ENCODE results near the gene GOLGA8A. TPM values are rescaled to one million over a fixed set of nuclear protein-coding genes. Genes with fewer than 3 reads are reported as not detected.

Gene GOLGA8A, protein sequence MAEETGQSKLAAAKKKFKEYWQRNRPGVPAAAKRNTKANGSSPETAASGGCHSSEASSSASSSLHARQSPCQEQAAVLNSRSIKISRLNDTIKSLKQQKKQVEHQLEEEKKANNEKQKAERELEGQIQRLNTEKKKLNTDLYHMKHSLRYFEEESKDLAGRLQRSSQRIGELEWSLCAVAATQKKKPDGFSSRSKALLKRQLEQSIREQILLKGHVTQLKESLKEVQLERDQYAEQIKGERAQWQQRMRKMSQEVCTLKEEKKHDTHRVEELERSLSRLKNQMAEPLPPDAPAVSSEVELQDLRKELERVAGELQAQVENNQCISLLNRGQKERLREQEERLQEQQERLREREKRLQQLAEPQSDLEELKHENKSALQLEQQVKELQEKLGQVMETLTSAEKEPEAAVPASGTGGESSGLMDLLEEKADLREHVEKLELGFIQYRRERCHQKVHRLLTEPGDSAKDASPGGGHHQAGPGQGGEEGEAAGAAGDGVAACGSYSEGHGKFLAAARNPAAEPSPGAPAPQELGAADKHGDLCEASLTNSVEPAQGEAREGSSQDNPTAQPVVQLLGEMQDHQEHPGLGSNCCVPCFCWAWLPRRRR
- 100 to 1,000 TPM in 1 of 3 donors, 10 to 100 TPM in 2; 74.4 to 111 (median 98.8) TPM for total RNA-seq

DNA sequence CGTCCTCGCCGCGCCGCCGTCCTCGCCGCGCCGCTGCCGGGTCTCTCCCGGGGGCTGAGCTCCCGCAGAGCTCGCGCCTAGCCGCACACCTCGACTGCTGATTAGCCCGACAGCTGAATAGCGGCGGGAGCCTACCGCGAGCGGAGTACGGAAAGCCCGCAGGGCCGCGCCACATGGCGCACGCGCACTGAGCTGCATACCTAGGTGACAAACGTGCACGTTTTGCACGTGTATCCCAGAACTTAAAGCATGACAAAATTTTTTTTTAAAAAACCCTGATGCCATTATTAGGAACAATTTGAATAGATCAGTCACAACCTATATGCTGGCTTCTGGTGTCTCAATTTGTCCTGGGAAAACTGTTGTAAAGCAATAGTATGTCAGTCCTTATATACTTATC lies at the start of gene GOLGA8A:
TSS of gene GOLGA8A (minus strand) at position 122 of the 400 bp plus-strand sequence. CDS start 48,117 bp downstream, outside the sequence.
- ATAC-seq, result peak; percentile 68 to 76
- Mint-ChIP-seq H3K9me3 (no peaks in the 10 kb centered on the region), H3K4me1 (ENCODE audit: low read depth) (peaks cover 17% of the 10 kb centered on the region), H3K36me3 (ENCODE audit: insufficient read depth) (peaks cover 13% of the 10 kb centered on the region), H3K4me3 (peak within 1 kb of the TSS; percentile 89), H3K27me3 (ENCODE audit: low read depth) (peaks cover 3% of the 10 kb centered on the region)
- DNase-seq, result peak; percentile 86

DNA sequence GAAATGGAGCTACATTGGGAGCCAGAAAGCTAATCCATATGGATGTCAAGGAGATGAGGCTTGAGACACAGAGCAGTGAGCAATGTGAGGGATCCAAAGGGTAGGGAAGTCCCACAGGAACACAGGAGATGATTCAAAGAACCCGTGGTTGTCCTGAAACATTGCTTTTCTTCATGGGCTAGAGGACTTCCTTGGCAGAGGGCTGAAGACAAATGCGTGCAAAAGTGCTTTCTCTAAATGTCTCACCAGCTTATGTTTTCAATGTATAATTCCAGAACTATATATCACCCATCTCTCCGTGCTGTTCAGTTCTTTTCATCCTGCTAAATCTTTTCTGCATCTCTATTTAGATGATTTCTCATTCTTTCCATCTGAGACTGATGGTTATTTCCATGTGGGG lies 46.0 kb upstream of the GOLGA8A start:
- peaks cover 68% of the 10 kb centered on the region for H3K27me3 Mint-ChIP-seq (ENCODE audit: low read depth)

DNA sequence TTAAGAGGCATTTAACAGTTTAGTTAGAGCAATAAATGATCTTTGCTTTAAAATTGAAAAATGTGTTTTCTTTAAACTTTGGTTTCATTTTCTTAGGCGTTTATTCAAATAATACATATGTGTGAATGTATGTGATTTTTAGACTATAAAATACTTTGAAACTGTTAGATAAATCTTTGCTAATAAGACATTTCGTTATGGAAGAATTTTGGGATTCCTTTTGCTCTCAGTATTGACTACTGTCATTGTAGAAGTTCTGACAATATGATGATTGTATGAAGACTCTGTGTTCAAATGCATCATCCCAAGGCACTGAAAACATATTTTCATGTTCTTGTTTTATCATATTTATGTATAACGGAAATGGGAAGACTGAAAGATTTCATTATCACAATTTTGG lies 43.8 kb upstream of the GOLGA8A start:
- Mint-ChIP-seq H3K4me3 (no peak overlapping the region), H3K36me3 (ENCODE audit: insufficient read depth) (no peaks in the 10 kb centered on the region), H3K4me1 (ENCODE audit: low read depth) (no peaks in the 10 kb centered on the region), H3K9me3 (no peaks in the 10 kb centered on the region), H3K27me3 (ENCODE audit: low read depth) (peaks cover 69% of the 10 kb centered on the region)
- no peak for DNase-seq
- ATAC-seq, result no peak

More for the DNA sequence above, 46.0 kb upstream of the GOLGA8A start:
- no peak for DNase-seq
- Mint-ChIP-seq H3K9me3 (no peaks in the 10 kb centered on the region), H3K4me3 (no peak overlapping the region), H3K4me1 (ENCODE audit: low read depth) (no peaks in the 10 kb centered on the region), H3K36me3 (ENCODE audit: insufficient read depth) (no peaks in the 10 kb centered on the region)
- no peak for ATAC-seq

DNA sequence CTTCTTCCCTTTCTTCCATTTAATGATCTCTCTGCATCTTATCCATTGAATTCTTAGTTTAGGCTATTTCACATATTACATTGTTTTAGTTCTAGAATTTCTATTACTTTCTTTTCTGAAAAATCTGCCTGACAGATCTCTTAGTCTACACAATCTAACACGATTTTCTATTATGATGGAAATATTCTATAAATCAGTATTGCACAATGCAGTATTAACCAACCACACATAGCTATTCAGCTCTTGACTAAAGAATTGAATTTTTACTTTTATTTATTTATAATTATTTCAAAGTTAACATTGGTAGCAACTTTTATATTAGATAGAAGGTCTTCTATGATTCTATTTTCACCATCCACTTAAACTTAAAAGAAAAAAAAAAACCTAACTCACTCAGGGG lies 36.2 kb upstream of the GOLGA8A start:
- ATAC-seq (no peak), DNase-seq (no peak)
- no peaks in the 10 kb centered on the region for H3K36me3 Mint-ChIP-seq (ENCODE audit: insufficient read depth)
- peaks cover 5% of the 10 kb centered on the region for H3K4me1 Mint-ChIP-seq (ENCODE audit: low read depth)
- H3K4me3 Mint-ChIP-seq, result no peak overlapping the region
- peaks cover 34% of the 10 kb centered on the region for H3K27me3 Mint-ChIP-seq (ENCODE audit: low read depth)
- H3K9me3 Mint-ChIP-seq, result no peaks in the 10 kb centered on the region

- Mint-ChIP-seq H3K36me3 (ENCODE audit: insufficient read depth) (no peaks in the 10 kb centered on the region), H3K9me3 (no peaks in the 10 kb centered on the region), H3K4me3 (no peak overlapping the region), H3K27me3 (ENCODE audit: low read depth) (peaks cover 26% of the 10 kb centered on the region), H3K4me1 (ENCODE audit: low read depth) (peaks cover 5% of the 10 kb centered on the region)
- DNase-seq (no peak), ATAC-seq (no peak)
These were observed 35.3 kb upstream of the GOLGA8A start for GRCh38 chr15:34472947-34473346.

GRCh38 chr15:34470892-34471291 lies 33.3 kb upstream of the GOLGA8A start:
- ATAC-seq (no peak), DNase-seq (no peak)
- peaks cover 5% of the 10 kb centered on the region for H3K4me1 Mint-ChIP-seq (ENCODE audit: low read depth)
- H3K36me3 Mint-ChIP-seq (ENCODE audit: insufficient read depth), result no peaks in the 10 kb centered on the region
- H3K27me3 Mint-ChIP-seq (ENCODE audit: low read depth), result peaks cover 12% of the 10 kb centered on the region
- H3K4me3 Mint-ChIP-seq, result no peak overlapping the region
- H3K9me3 Mint-ChIP-seq, result no peaks in the 10 kb centered on the region

- DNase-seq (no peak), ATAC-seq (no peak)
- Mint-ChIP-seq H3K9me3 (no peaks in the 10 kb centered on the region), H3K36me3 (ENCODE audit: insufficient read depth) (no peaks in the 10 kb centered on the region), H3K4me1 (ENCODE audit: low read depth) (peaks cover 5% of the 10 kb centered on the region), H3K4me3 (no peak overlapping the region), H3K27me3 (ENCODE audit: low read depth) (peaks cover 6% of the 10 kb centered on the region)
These were observed 32.5 kb upstream of the GOLGA8A start for GRCh38 chr15:34470091-34470490.

DNA sequence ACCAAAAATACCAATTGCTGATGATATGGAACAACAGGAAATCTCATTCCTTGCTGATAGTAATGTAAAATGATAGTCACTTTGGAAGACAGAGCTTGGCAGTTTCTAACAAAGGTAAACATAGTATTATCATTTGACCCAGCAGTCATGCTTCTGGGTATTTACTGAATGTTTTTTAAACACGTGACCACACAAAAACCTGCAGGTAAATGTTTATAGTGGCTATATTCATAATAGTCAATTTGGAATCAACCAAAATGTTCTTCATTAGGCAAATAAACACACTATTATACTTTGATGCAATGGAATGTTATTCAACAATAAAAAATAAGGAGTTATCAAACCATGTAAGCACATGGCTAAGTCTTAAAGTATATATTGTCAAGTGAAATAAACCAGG lies 24.1 kb upstream of the GOLGA8A start:
- Mint-ChIP-seq H3K36me3 (ENCODE audit: insufficient read depth) (no peaks in the 10 kb centered on the region), H3K9me3 (no peaks in the 10 kb centered on the region), H3K4me3 (no peak overlapping the region), H3K4me1 (ENCODE audit: low read depth) (no peaks in the 10 kb centered on the region), H3K27me3 (ENCODE audit: low read depth) (peaks cover 19% of the 10 kb centered on the region)
- ATAC-seq, result no peak
- DNase-seq, result no peak

DNA sequence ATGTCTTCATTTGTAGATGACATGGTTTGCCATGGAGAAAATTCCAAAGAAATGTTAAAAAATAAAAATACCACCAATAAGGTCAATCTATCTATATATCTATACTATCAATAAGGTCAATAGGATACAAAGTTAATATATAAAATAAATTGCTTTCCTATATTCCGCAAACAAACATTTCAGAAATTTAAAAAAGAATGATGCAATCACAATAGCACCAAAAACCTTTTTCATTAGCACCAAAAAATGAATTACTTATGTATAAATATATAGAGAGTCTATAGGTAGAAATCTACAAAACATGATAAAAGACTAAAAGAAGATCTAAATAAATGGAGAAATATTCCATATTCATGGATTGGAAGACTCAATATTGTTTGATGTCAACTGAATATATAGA lies 22.8 kb upstream of the GOLGA8A start:
- no peaks in the 10 kb centered on the region for H3K9me3 Mint-ChIP-seq
- ATAC-seq, result no peak
- DNase-seq, result no peak
- H3K4me1 Mint-ChIP-seq (ENCODE audit: low read depth), result no peaks in the 10 kb centered on the region
- H3K36me3 Mint-ChIP-seq (ENCODE audit: insufficient read depth), result no peaks in the 10 kb centered on the region
- H3K27me3 Mint-ChIP-seq (ENCODE audit: low read depth), result peaks cover 19% of the 10 kb centered on the region
- H3K4me3 Mint-ChIP-seq, result no peak overlapping the region

DNA sequence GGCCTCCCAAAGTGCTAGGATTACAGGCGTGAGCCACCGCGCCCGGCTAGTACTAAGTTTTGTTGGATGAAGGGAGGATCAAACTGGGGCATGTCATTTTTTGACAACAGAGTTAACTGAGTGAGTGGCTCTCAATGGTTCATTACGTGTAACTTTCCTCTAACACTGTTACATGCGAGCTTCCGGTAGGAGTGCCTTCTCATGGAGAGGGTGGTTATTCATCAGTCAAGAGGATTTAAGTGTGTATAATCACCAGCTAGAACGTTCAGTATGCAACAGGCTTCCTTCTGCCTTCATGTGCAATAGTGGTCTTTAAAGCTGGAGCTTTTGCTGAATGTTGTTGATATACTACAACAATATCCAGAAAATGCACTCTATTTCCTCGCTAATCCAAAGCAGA lies 19.1 kb upstream of the GOLGA8A start:
- Mint-ChIP-seq H3K27me3 (ENCODE audit: low read depth) (peaks cover 21% of the 10 kb centered on the region), H3K9me3 (no peaks in the 10 kb centered on the region), H3K36me3 (ENCODE audit: insufficient read depth) (no peaks in the 10 kb centered on the region)

GRCh38 chr15:34442891-34443290 lies 5.3 kb upstream of the GOLGA8A start:
- no peaks in the 10 kb centered on the region for H3K4me1 Mint-ChIP-seq (ENCODE audit: low read depth)
- H3K9me3 Mint-ChIP-seq, result no peaks in the 10 kb centered on the region
- peaks cover 15% of the 10 kb centered on the region for H3K27me3 Mint-ChIP-seq (ENCODE audit: low read depth)
- H3K4me3 Mint-ChIP-seq, result no peak overlapping the region
- H3K36me3 Mint-ChIP-seq (ENCODE audit: insufficient read depth), result no peaks in the 10 kb centered on the region
- ATAC-seq (no peak), DNase-seq (no peak)

More for the DNA sequence above, 19.1 kb upstream of the GOLGA8A start:
- DNase-seq, result no peak
- no peak overlapping the region for H3K4me3 Mint-ChIP-seq
- H3K4me1 Mint-ChIP-seq (ENCODE audit: low read depth), result no peaks in the 10 kb centered on the region
- no peak for ATAC-seq

DNA sequence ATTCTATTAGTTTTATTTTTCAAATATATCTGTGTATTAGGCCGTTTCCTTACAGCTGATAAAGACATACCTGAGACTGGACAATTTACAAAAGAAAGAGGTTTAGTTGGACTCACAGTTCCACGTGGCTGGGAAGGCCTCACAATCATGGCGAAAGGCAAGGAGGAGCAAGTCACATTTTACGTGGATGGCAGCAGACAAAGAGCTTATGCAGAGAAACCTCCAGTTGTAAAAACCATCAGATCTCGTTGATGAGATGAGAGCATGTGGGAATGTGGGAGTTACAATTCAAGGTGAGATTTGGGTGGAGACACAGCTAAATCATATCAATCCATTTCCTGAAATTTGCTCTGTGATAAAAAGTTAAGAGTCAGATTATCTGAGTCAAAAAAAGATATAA lies 2.3 kb upstream of the GOLGA8A start:
- Mint-ChIP-seq H3K4me3 (no peak overlapping the region), H3K4me1 (ENCODE audit: low read depth) (peaks cover 13% of the 10 kb centered on the region), H3K9me3 (no peaks in the 10 kb centered on the region), H3K27me3 (ENCODE audit: low read depth) (peaks cover 11% of the 10 kb centered on the region), H3K36me3 (ENCODE audit: insufficient read depth) (peaks cover 2% of the 10 kb centered on the region)
- ATAC-seq (no peak), DNase-seq (no peak)

DNA sequence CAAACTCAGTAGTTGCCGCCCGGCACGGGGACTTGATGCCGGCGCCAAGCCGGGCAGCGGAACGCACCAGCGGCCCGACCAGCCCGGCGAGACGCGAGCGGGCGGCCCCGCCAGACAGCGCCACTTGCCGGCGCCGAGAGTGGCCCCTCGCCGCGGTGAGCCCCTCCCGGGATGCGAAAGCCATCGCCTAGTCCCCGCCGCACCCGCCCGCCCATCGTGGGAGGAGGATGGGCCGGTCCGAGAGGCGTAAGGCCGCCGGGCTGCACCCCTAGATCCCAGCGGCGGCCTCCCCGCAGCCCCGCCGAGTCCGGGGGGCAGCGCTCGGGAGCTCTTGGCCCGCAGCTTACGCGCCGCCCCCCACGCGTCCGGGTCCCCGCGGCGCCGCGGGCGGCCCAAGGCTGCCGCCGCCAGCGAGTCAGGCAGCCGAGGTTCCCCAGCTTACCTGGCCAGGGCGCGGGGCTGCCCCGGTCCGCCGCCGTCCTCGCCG lies 609 bp downstream of the GOLGA8A start:
- Mint-ChIP-seq H3K4me3 (peak overlapping the region; percentile 86), H3K36me3 (ENCODE audit: insufficient read depth) (peaks cover 20% of the 10 kb centered on the region), H3K9me3 (no peaks in the 10 kb centered on the region), H3K27me3 (ENCODE audit: low read depth) (no peaks in the 10 kb centered on the region), H3K4me1 (ENCODE audit: low read depth) (peaks cover 17% of the 10 kb centered on the region)
- DNase-seq (peak; percentile 45), ATAC-seq (peak; percentile 76 to 77)

DNA sequence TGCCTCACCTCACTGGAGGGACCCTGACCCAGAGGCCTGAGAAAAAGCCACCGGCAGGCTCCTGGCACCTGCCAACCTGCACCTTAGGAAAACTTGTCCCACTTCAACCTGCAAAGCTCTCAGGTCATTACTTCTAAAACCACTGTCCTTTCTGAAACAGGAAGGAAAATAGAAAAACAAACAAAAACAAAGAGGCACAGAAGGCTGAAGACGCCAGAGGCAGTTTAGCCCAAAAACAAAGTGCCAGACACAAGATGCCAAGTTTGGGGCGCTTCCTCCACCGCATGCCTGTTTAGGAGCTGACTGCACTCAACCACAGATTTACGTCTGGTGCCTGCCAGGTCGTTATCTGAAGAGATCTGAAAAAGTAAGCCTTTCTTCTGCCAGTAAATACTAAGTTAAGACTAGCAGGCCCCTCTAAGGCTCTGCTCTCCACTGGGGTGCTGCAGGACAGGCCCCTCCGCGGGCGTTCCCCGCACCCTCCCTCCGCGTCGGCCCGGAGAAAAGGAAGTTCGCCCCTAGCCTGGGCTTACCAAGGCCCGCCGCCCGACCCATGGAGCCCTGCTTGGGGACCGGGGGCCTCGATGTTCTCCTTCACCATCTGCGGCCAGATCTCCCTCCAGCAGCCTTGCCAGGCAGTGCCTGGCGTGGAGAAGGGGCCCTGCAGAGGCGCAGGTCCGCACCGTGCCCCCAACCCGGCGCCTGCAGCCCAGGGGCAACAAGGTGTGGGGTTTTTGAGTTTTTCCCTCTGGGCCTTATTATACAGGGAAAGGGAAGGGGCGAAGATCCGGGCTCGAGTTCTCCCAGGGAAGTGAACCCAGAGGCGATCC lies 1.3 kb downstream of the GOLGA8A start:
- DNase-seq (no peak), ATAC-seq (peak; percentile 49 to 50)
- Mint-ChIP-seq H3K27me3 (ENCODE audit: low read depth) (no peaks in the 10 kb centered on the region), H3K9me3 (no peaks in the 10 kb centered on the region), H3K36me3 (ENCODE audit: insufficient read depth) (peaks cover 24% of the 10 kb centered on the region), H3K4me3 (peak overlapping the region; percentile 86), H3K4me1 (ENCODE audit: low read depth) (peaks cover 17% of the 10 kb centered on the region)

Data from activated T-cell treated with anti-CD3 and anti-CD28 coated beads, Interleukin-2, amount 50 U/mL, for 4 hours (primary cell).